PFSK-1 (cell line): Measurements from ENCODE around the gene KCNMA1.

ENCODE experiments used
- FOXP2 ChIP-seq: optimal IDR thresholded peaks from 2 replicates; pipeline ENCODE3; 2011; ENCODE audit warnings: borderline replicate concordance, control low read depth, inconsistent platforms; ENCODE audit not compliant: insufficient read depth; ENCODE audit errors: extremely low read length, extremely low read depth
- POLR2AphosphoS5 ChIP-seq: IDR thresholded peaks from 2 replicates; pipeline ENCODE4 v1.6.1; 2012; ENCODE audit warnings: low read depth, mild to moderate bottlenecking, control low read depth, low read length, moderate library complexity
- REST ChIP-seq, 2 experiments: IDR thresholded peaks; 2 replicates each; pipeline versions ENCODE4 v1.6.1 to v1.8.0; 2011 to 2012; ENCODE audit warnings: low read depth in 2 of 2, low read length in 2 of 2, control low read depth in 1 of 2, inconsistent platforms in 1 of 2, mild to moderate bottlenecking in 1 of 2, moderate library complexity in 1 of 2; ENCODE audit not compliant: insufficient read depth in 1 of 2
- SIN3A ChIP-seq: IDR thresholded peaks from 2 replicates; pipeline ENCODE4 v1.6.1; 2012; ENCODE audit warnings: mild to moderate bottlenecking, low read length, moderate library complexity, borderline replicate concordance; ENCODE audit not compliant: insufficient read depth
- TAF1 ChIP-seq: IDR thresholded peaks from 2 replicates; pipeline ENCODE4 v1.6.1; 2012; ENCODE audit warnings: low read length, control low read depth, borderline replicate concordance; ENCODE audit not compliant: insufficient read depth

- TF ChIP-seq TAF1: no peak
- TF ChIP-seq POLR2AphosphoS5: no peak
- no peak for TF ChIP-seq REST (IDR thresholded peaks at IDR 0.05; ENCODE audit: insufficient read depth in 1 of 2, low read depth in 2 of 2, low read length in 2 of 2)
- no peak for TF ChIP-seq SIN3A
- no peak for TF ChIP-seq FOXP2
These were observed 448.1 kb downstream of the KCNMA1 start for GRCh38 chr10:77189520-77189919.
